RWPE2 (cell line): ENCODE results near the gene VTI1A.

ENCODE experiments used
- ATAC-seq: fragments of 200-7000 bp; cut with Tn5 transposase; 3 replicates; pipeline ENCODE4 v1.9.1; 2021; ENCODE audit warnings: low read depth
- DNase-seq: peaks from one replicate; pipeline ENCODE4 v3.0.0-alpha.2; 2020; ENCODE audit warnings: low spot score
- H3K27ac ChIP-seq: fragments of 450-650 bp; 2 replicates; pipeline ENCODE4 v1.5.1; 2017; ENCODE audit warnings: mild to moderate bottlenecking; ENCODE audit not compliant: poor library complexity, severe bottlenecking
- H3K27me3 ChIP-seq: fragments of 250-450 bp; sonication (Bioruptor Pico); 2 replicates; pipeline ENCODE4 v1.5.1; 2021; ENCODE audit warnings: mild to moderate bottlenecking, moderate library complexity; ENCODE audit not compliant: insufficient read depth, poor library complexity, severe bottlenecking
- H3K36me3 ChIP-seq: fragments of 250-450 bp; sonication (Bioruptor Pico); 2 replicates; pipeline ENCODE4 v1.5.1; 2020; ENCODE audit warnings: low read depth, mild to moderate bottlenecking, moderate library complexity
- H3K4me1 ChIP-seq: fragments of 250-450 bp; sonication (Bioruptor Pico); 2 replicates; pipeline ENCODE4 v1.5.1; 2021; ENCODE audit warnings: mild to moderate bottlenecking, moderate library complexity; ENCODE audit not compliant: insufficient read depth, poor library complexity, severe bottlenecking
- H3K4me3 ChIP-seq: fragments of 250-450 bp; sonication (Bioruptor Pico); 2 replicates; pipeline ENCODE4 v1.5.1; 2021; ENCODE audit warnings: mild to moderate bottlenecking, moderate library complexity; ENCODE audit not compliant: severe bottlenecking
- H3K9me3 ChIP-seq: fragments of 250-450 bp; sonication (Bioruptor Pico); 2 replicates; pipeline ENCODE4 v1.5.1; 2021; ENCODE audit warnings: mild to moderate bottlenecking, moderate library complexity; ENCODE audit not compliant: severe bottlenecking
- TF ChIP-seq, protein P1 (sequence below): fragments of 450-650 bp; IDR thresholded peaks from one replicate; pipeline ENCODE4 v1.5.1; 2017; ENCODE audit warnings: mild to moderate bottlenecking, moderate library complexity; ENCODE audit not compliant: poor library complexity, severe bottlenecking

VTI1A gene

DNA sequence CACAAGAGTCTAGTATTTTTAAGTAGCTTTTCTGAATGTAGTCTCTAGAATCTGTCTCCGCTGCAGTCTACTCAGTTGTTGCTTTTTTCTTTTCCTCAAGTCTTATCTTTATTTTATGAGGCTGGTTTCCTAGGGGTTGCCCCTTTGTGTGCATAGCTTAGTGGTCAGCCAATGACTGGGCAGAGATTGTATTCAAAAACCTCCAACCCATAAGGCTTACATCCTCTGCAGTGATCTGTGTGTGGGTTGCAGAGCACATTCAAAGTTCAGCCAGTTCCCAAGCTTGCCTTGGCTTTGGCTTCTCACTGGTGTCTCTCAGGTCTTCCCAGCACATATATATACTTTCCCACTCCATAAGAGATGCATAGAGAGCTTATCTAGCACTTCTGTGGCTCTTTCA, 343.0 kb downstream of the VTI1A start:
- DNase-seq (no peak), ATAC-seq (no peak)
- Histone ChIP-seq H3K27me3 (no peaks in the 10 kb centered on the region), H3K36me3 (peaks cover 7% of the 10 kb centered on the region; the same call in 1 of the 2 replicates), H3K4me3 (no peak overlapping the region), H3K27ac (no peak overlapping the region), H3K4me1 (no peaks in the 10 kb centered on the region), H3K9me3 (peaks cover 3% of the 10 kb centered on the region)
- TF ChIP-seq, protein P1, sequence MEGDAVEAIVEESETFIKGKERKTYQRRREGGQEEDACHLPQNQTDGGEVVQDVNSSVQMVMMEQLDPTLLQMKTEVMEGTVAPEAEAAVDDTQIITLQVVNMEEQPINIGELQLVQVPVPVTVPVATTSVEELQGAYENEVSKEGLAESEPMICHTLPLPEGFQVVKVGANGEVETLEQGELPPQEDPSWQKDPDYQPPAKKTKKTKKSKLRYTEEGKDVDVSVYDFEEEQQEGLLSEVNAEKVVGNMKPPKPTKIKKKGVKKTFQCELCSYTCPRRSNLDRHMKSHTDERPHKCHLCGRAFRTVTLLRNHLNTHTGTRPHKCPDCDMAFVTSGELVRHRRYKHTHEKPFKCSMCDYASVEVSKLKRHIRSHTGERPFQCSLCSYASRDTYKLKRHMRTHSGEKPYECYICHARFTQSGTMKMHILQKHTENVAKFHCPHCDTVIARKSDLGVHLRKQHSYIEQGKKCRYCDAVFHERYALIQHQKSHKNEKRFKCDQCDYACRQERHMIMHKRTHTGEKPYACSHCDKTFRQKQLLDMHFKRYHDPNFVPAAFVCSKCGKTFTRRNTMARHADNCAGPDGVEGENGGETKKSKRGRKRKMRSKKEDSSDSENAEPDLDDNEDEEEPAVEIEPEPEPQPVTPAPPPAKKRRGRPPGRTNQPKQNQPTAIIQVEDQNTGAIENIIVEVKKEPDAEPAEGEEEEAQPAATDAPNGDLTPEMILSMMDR, result no peak

DNA sequence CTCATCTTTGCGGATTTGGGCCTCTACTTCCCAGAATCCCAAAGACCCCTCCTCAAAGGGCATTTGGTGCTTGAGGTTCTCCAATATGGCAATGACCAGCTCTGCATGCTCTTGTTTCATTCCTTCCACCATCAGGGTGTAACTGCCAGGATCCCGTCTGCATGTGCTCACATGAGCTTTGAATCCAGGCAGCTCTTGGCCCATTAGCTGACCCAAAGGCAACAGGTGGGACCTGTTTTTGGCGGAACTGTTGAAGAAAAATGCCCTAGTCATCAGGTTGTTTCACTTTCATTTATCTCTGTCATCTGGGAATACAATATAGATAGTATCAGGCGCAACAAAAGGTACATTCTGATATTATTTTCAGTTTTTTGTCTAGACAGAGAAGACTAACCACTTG, 343.9 kb downstream of the VTI1A start:
- Histone ChIP-seq H3K27ac (no peak overlapping the region), H3K4me1 (no peaks in the 10 kb centered on the region), H3K36me3 (peaks cover 7% of the 10 kb centered on the region; the same call in 1 of the 2 replicates), H3K27me3 (no peaks in the 10 kb centered on the region), H3K9me3 (peaks cover 3% of the 10 kb centered on the region), H3K4me3 (no peak overlapping the region)
- TF ChIP-seq, protein P1, result no peak
- ATAC-seq, result no peak
- DNase-seq, result no peak

GRCh38 chr10:112791447-112791846, 344.4 kb downstream of the VTI1A start:
- peaks cover 3% of the 10 kb centered on the region for H3K9me3 ChIP-seq
- no peak for ATAC-seq
- no peak overlapping the region for H3K27ac ChIP-seq
- H3K4me3 ChIP-seq, result no peak overlapping the region
- DNase-seq, result no peak
- TF ChIP-seq, protein P1, result no peak
- H3K36me3 ChIP-seq, result peaks cover 7% of the 10 kb centered on the region; the same call in 1 of the 2 replicates
- H3K27me3 ChIP-seq, result no peaks in the 10 kb centered on the region
- H3K4me1 ChIP-seq, result no peaks in the 10 kb centered on the region

DNA sequence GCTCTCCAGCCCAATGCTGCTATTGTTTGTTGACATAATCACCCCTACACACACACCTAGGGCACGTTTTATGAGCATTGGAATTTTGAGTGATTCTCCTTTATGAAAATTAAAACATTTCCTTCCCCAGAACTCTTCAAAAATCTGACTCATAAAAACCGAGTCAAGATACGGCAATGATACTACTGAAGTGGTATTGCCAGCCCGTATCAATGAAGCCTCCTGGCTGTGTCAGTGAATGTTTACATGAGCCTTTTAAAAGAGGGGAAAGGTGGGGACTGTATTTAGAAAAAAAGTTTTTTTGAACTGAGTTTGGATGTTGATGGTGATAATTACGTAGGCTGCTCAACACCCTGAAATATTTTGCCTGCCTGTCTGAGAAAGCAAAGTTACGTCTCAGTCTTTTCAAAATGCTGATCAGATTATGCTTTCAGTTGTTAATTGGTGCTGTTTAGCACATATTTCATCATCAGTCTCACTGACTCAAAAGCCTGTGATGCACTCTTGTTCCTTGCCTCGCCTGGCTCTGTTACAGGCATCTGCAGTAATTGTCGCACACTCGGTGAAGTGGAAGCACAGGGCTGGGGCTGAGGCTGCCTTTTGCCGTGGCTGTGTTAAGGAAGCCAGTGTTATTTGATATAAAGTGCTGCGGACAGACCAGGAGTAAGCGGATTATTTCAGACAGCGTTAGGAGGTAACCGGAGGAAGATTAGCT, 345.6 kb downstream of the VTI1A start:
- Histone ChIP-seq H3K4me1 (no peaks in the 10 kb centered on the region), H3K9me3 (peaks cover 3% of the 10 kb centered on the region), H3K4me3 (no peak overlapping the region), H3K27ac (no peak overlapping the region), H3K36me3 (0 out of 2 replicates have a peak, but pooled peaks cover 3% of the 10 kb centered on the region), H3K27me3 (no peaks in the 10 kb centered on the region)
- no peak for DNase-seq
- peak; percentile 33; the same call in 1 of the 3 replicates for ATAC-seq
- TF ChIP-seq, protein P1, result no peak
